ENCODE results near the gene AGBL4.

The AGBL4 gene

DNA sequence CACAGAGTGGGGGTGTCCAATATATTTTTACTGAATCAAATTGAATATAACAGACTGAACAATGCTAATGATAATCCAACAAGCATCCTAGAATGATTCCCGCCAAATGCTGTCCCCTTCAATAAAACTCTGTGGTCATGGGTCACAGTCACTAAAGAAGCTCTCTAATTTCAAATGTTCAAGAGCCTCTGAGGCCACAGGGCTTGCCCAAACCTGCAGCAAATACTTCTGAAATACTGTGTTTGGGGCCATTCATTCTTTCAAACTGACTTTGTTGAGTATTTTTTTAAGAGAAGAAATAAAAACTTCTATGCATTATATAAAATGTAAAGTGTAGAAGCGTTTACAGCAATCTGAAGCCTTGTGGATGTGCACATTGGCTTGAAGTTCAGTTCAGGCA, 1239.5 kb downstream of the AGBL4 start:
- no peaks in the 10 kb centered on the region for H3K9me3 ChIP-seq (ENCODE audit: control insufficient read depth, insufficient read depth, low read depth, low read length)
- H3K4me3 ChIP-seq (ENCODE audit: low read depth, low read length), result no peak overlapping the region
- POLR2A ChIA-PET, result no interaction called here
- H3K27ac ChIP-seq (ENCODE audit: extremely low read depth, low read depth, low read length), result no peak overlapping the region
- TF ChIP-seq PRDM1 (tag by site-specific recombination; IDR thresholded peaks at IDR 0.05) (no peak), ZNF654 (tag by site-specific recombination; IDR thresholded peaks at IDR 0.05; ENCODE audit: low read depth) (no peak), ZNF391 (tag by site-specific recombination; IDR thresholded peaks at IDR 0.05; ENCODE audit: borderline replicate concordance, low read depth) (no peak), ZNF2 (tag by site-specific recombination; IDR thresholded peaks at IDR 0.05) (no peak), ZSCAN4 (tag by site-specific recombination; IDR thresholded peaks at IDR 0.05) (no peak), PATZ1 (tag by site-specific recombination; IDR thresholded peaks at IDR 0.05) (no peak), KLF8 (tag by site-specific recombination; IDR thresholded peaks at IDR 0.05) (no peak), YY2 (tag by site-specific recombination; IDR thresholded peaks at IDR 0.05) (no peak), ZBTB8A (tag by site-specific recombination; IDR thresholded peaks at IDR 0.05) (no peak), ZNF596 (tag by site-specific recombination; IDR thresholded peaks at IDR 0.05) (no peak), WT1 (tag by site-specific recombination; IDR thresholded peaks at IDR 0.05) (no peak), BCL11B (tag by site-specific recombination; IDR thresholded peaks at IDR 0.05; ENCODE audit: low read depth) (no peak), ZNF549 (tag by site-specific recombination; IDR thresholded peaks at IDR 0.05) (no peak)
- TF ChIP-seq, protein P1, sequence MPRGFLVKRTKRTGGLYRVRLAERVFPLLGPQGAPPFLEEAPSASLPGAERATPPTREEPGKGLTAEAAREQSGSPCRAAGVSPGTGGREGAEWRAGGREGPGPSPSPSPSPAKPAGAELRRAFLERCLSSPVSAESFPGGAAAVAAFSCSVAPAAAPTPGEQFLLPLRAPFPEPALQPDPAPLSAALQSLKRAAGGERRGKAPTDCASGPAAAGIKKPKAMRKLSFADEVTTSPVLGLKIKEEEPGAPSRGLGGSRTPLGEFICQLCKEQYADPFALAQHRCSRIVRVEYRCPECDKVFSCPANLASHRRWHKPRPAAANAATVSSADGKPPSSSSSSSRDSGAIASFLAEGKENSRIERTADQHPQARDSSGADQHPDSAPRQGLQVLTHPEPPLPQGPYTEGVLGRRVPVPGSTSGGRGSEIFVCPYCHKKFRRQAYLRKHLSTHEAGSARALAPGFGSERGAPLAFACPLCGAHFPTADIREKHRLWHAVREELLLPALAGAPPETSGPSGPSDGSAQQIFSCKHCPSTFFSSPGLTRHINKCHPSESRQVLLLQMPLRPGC (tag by site-specific recombination; IDR thresholded peaks at IDR 0.05), result no peak
- no peaks in the 10 kb centered on the region for H3K36me3 ChIP-seq (ENCODE audit: control insufficient read depth in 2 of 2, insufficient read depth in 1 of 2, low read length in 2 of 2)
- H3K4me1 ChIP-seq (ENCODE audit: control insufficient read depth, insufficient read depth, low read length), result no peaks in the 10 kb centered on the region
- CTCF ChIA-PET, result interaction anchor here (0.7 kb wide), 1 partner anchor 203 kb away, joined by 4 read pairs; no protein-coding TSS in a partner anchor

DNA sequence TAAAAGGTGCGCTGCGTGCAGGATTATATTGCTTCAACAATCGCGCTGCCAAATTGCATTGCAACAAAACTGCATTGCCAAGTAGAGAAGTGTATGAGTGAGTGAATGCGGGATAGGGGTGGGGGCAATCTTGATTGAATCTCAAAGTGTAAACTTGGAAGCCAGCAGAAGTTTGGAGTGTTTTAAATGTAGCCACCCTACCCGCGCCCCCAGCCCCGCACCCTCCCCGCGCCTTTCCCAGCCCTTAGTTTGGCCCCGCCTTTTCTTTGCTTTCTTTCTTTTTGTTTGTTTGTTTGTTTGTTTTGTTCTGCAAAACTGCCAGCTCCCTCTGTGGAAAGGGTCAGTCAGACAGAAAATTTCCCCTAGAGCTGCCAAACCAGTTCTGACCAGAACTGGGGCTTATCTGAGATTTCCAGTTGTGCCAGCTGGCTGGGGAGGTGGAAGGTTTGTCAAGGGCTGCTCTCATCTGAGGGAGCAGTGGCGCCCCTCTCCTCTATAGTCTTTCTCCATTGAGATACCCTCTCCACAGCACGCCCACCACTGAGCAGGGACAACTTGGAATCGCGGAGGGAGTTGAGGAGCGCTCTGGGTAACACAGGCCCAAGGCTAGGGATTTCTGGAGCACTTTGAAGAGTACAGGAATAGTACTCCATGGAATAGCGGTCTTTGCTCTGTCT, 1246.4 kb downstream of the AGBL4 start:
- Histone ChIP-seq H3K4me3 (ENCODE audit: low read depth, low read length) (peak overlapping the region; percentile 63), H3K27ac (ENCODE audit: extremely low read depth, low read depth, low read length) (no peak overlapping the region), H3K9me3 (ENCODE audit: control insufficient read depth, insufficient read depth, low read depth, low read length) (no peaks in the 10 kb centered on the region), H3K4me1 (ENCODE audit: control insufficient read depth, insufficient read depth, low read length) (no peaks in the 10 kb centered on the region), H3K36me3 (ENCODE audit: control insufficient read depth in 2 of 2, insufficient read depth in 1 of 2, low read length in 2 of 2) (peaks cover 0 to 10% of the 10 kb centered on the region in 2 experiments; a peak in 2 of 3 replicates)
- CTCF ChIA-PET, result no interaction called here
- POLR2A ChIA-PET, result no interaction called here
- TF ChIP-seq ZNF404 (tag by site-specific recombination; IDR thresholded peaks at IDR 0.05) (no peak), KLF8 (tag by site-specific recombination; IDR thresholded peaks at IDR 0.05) (no peak), ZNF830 (tag by site-specific recombination; IDR thresholded peaks at IDR 0.05; ENCODE audit: low read depth) (no peak), ZNF335 (tag by site-specific recombination; conservative IDR thresholded peaks at IDR 0.05) (0 out of 2 replicates have a peak, but pooled peaks have one; percentile 28), ZBTB17 (tag by site-specific recombination; IDR thresholded peaks at IDR 0.05) (peak; percentile 3; the same call in 1 of the 2 replicates), ZNF670 (tag by site-specific recombination; IDR thresholded peaks at IDR 0.05; ENCODE audit: low read depth) (no peak), ZNF341 (tag by site-specific recombination; IDR thresholded peaks at IDR 0.05; ENCODE audit: low read depth) (no peak; the same call in 1 of the 2 replicates)
- TF ChIP-seq, protein P2, sequence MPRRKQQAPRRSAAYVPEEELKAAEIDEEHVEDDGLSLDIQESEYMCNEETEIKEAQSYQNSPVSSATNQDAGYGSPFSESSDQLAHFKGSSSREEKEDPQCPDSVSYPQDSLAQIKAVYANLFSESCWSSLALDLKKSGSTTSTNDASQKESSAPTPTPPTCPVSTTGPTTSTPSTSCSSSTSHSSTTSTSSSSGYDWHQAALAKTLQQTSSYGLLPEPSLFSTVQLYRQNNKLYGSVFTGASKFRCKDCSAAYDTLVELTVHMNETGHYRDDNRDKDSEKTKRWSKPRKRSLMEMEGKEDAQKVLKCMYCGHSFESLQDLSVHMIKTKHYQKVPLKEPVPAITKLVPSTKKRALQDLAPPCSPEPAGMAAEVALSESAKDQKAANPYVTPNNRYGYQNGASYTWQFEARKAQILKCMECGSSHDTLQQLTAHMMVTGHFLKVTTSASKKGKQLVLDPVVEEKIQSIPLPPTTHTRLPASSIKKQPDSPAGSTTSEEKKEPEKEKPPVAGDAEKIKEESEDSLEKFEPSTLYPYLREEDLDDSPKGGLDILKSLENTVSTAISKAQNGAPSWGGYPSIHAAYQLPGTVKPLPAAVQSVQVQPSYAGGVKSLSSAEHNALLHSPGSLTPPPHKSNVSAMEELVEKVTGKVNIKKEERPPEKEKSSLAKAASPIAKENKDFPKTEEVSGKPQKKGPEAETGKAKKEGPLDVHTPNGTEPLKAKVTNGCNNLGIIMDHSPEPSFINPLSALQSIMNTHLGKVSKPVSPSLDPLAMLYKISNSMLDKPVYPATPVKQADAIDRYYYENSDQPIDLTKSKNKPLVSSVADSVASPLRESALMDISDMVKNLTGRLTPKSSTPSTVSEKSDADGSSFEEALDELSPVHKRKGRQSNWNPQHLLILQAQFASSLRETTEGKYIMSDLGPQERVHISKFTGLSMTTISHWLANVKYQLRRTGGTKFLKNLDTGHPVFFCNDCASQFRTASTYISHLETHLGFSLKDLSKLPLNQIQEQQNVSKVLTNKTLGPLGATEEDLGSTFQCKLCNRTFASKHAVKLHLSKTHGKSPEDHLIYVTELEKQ (tag by site-specific recombination; IDR thresholded peaks at IDR 0.05; ENCODE audit: borderline replicate concordance), result no peak
- TF ChIP-seq, protein P3, sequence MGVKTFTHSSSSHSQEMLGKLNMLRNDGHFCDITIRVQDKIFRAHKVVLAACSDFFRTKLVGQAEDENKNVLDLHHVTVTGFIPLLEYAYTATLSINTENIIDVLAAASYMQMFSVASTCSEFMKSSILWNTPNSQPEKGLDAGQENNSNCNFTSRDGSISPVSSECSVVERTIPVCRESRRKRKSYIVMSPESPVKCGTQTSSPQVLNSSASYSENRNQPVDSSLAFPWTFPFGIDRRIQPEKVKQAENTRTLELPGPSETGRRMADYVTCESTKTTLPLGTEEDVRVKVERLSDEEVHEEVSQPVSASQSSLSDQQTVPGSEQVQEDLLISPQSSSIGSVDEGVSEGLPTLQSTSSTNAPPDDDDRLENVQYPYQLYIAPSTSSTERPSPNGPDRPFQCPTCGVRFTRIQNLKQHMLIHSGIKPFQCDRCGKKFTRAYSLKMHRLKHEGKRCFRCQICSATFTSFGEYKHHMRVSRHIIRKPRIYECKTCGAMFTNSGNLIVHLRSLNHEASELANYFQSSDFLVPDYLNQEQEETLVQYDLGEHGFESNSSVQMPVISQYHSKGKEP (tag by site-specific recombination; IDR thresholded peaks at IDR 0.05), result peak; percentile 92

Data from HEK293 (cell line).